Subcutaneous abdominal adipose tissue (tissue), 5 donors: ENCODE data around the gene HOXD11.

Experiments used
- H3K27ac ChIP-seq: one replicate; pipeline ENCODE4 v1.7.0; 2013; ENCODE audit warnings: low read depth, mild to moderate bottlenecking, inconsistent platforms, low read length, moderate library complexity
- H3K27me3 ChIP-seq, 5 donors: one replicate each; pipeline ENCODE4 v1.7.0; 2013; ENCODE audit warnings: low read length in 5 of 5, inconsistent platforms in 1 of 5; ENCODE audit not compliant: control insufficient read depth in 5 of 5, insufficient read depth in 4 of 5
- H3K36me3 ChIP-seq, 5 donors: one replicate each; pipeline ENCODE4 v1.7.0; 2013; ENCODE audit warnings: low read length in 5 of 5; ENCODE audit not compliant: control insufficient read depth in 5 of 5, insufficient read depth in 5 of 5
- H3K4me1 ChIP-seq, 5 donors: one replicate each; pipeline ENCODE4 v1.7.0; 2013; ENCODE audit warnings: low read length in 5 of 5, mild to moderate bottlenecking in 3 of 5, moderate library complexity in 1 of 5; ENCODE audit not compliant: control insufficient read depth in 5 of 5, insufficient read depth in 5 of 5
- H3K4me3 ChIP-seq, 5 donors: one replicate each; pipeline ENCODE4 v1.7.0; 2013; ENCODE audit warnings: low read length in 5 of 5, low read depth in 1 of 5
- H3K9ac ChIP-seq, 5 donors: one replicate each; pipeline ENCODE4 v1.7.0; 2013; ENCODE audit warnings: low read length in 5 of 5, mild to moderate bottlenecking in 4 of 5, moderate library complexity in 3 of 5
- H3K9me3 ChIP-seq, 5 donors: one replicate each; pipeline ENCODE4 v1.7.0; 2013; ENCODE audit warnings: low read length in 5 of 5; ENCODE audit not compliant: control insufficient read depth in 5 of 5
- donor health status: healthy.
- donor health status: healthy.
- donor health status: healthy.
- donor health status: healthy.
- donor health status: healthy.

The HOXD11 gene

GRCh38 chr2:176074919-176075425, 32.1 kb upstream of the HOXD11 start:
- H3K27ac ChIP-seq, result no peak overlapping the region
- no peaks in the 10 kb centered on the region for H3K36me3 ChIP-seq
- no peak overlapping the region for H3K4me3 ChIP-seq
- H3K27me3 ChIP-seq, result peaks cover 72 to 93% (median 87%) of the 10 kb centered on the region in 5 donors
- no peak overlapping the region for H3K9ac ChIP-seq
- peaks cover 0 to 7% (median 0%) of the 10 kb centered on the region in 5 donors for H3K9me3 ChIP-seq
- peaks cover 0 to 23% (median 13%) of the 10 kb centered on the region in 5 donors for H3K4me1 ChIP-seq

- Histone ChIP-seq H3K36me3 (no peaks in the 10 kb centered on the region), H3K9ac (no peak overlapping the region), H3K27me3 (peaks cover 72 to 89% (median 84%) of the 10 kb centered on the region in 5 donors), H3K9me3 (peaks cover 0 to 7% (median under 1%) of the 10 kb centered on the region in 5 donors), H3K4me1 (peaks cover 0 to 27% (median 14%) of the 10 kb centered on the region in 5 donors), H3K27ac (no peak overlapping the region), H3K4me3 (no peak overlapping the region)
Measured at GRCh38 chr2:176075481-176075880, 31.6 kb upstream of the HOXD11 start.

- H3K4me3 ChIP-seq, result no peak overlapping the region
- H3K27ac ChIP-seq, result no peak overlapping the region
- peaks cover 0 to 12% (median 3%) of the 10 kb centered on the region in 5 donors for H3K9me3 ChIP-seq
- H3K36me3 ChIP-seq, result no peaks in the 10 kb centered on the region
- peaks cover 76 to 89% (median 84%) of the 10 kb centered on the region in 5 donors for H3K27me3 ChIP-seq
- H3K9ac ChIP-seq, result no peak overlapping the region
- peaks cover 0 to 32% (median 18%) of the 10 kb centered on the region in 5 donors for H3K4me1 ChIP-seq
Measured at GRCh38 chr2:176076063-176076462, 31.0 kb upstream of the HOXD11 start.

- peaks cover 76 to 88% (median 82%) of the 10 kb centered on the region in 5 donors for H3K27me3 ChIP-seq
Measured at GRCh38 chr2:176076796-176077195, 30.3 kb upstream of the HOXD11 start.

GRCh38 chr2:176078541-176079284, 28.4 kb upstream of the HOXD11 start:
- peaks cover 0 to 31% (median 20%) of the 10 kb centered on the region in 5 donors for H3K4me1 ChIP-seq
- no peak overlapping the region for H3K27ac ChIP-seq
- H3K36me3 ChIP-seq, result no peaks in the 10 kb centered on the region
- peaks cover 80 to 88% (median 84%) of the 10 kb centered on the region in 5 donors for H3K27me3 ChIP-seq
- peaks cover 0 to 12% (median 5%) of the 10 kb centered on the region in 5 donors for H3K9me3 ChIP-seq
- no peak overlapping the region for H3K9ac ChIP-seq
- peak overlapping the region in 1 of 5 donors; percentile 51 for H3K4me3 ChIP-seq

More at GRCh38 chr2:176076796-176077195, 30.3 kb upstream of the HOXD11 start:
- Histone ChIP-seq H3K9ac (no peak overlapping the region), H3K27ac (no peak overlapping the region), H3K4me1 (peaks cover 0 to 27% (median 16%) of the 10 kb centered on the region in 5 donors), H3K9me3 (peaks cover 0 to 12% (median 3%) of the 10 kb centered on the region in 5 donors), H3K36me3 (no peaks in the 10 kb centered on the region), H3K4me3 (no peak overlapping the region)

- peak overlapping the region in 3 of 5 donors; percentile 32 to 52 (median 51) for H3K4me3 ChIP-seq
- no peaks in the 10 kb centered on the region for H3K36me3 ChIP-seq
- H3K9me3 ChIP-seq, result peaks cover 0 to 12% (median 5%) of the 10 kb centered on the region in 5 donors
- no peak overlapping the region for H3K27ac ChIP-seq
- no peak overlapping the region for H3K9ac ChIP-seq
- peaks cover 80 to 89% (median 88%) of the 10 kb centered on the region in 5 donors for H3K27me3 ChIP-seq
- H3K4me1 ChIP-seq, result peaks cover 0 to 31% (median 20%) of the 10 kb centered on the region in 5 donors
Measured at GRCh38 chr2:176079285-176079830, 27.7 kb upstream of the HOXD11 start.

- Histone ChIP-seq H3K27ac (no peak overlapping the region), H3K27me3 (peaks cover 79 to 90% (median 88%) of the 10 kb centered on the region in 5 donors), H3K4me3 (peak overlapping the region in 4 of 5 donors; percentile 17 to 56 (median 44))
Measured at GRCh38 chr2:176079831-176080539, 27.1 kb upstream of the HOXD11 start.

GRCh38 chr2:176080540-176081375, 26.3 kb upstream of the HOXD11 start:
- Histone ChIP-seq H3K9me3 (peaks cover 0 to 9% (median 5%) of the 10 kb centered on the region in 5 donors), H3K36me3 (no peaks in the 10 kb centered on the region), H3K27me3 (peaks cover 80 to 90% (median 88%) of the 10 kb centered on the region in 5 donors), H3K9ac (no peak overlapping the region), H3K27ac (no peak overlapping the region), H3K4me1 (peaks cover 0 to 41% (median 26%) of the 10 kb centered on the region in 5 donors), H3K4me3 (peak overlapping the region in 3 of 5 donors; percentile 17 to 56 (median 55))

More at GRCh38 chr2:176079831-176080539, 27.1 kb upstream of the HOXD11 start:
- Histone ChIP-seq H3K4me1 (peaks cover 0 to 34% (median 23%) of the 10 kb centered on the region in 5 donors), H3K36me3 (no peaks in the 10 kb centered on the region), H3K9me3 (peaks cover 0 to 12% (median 5%) of the 10 kb centered on the region in 5 donors), H3K9ac (no peak overlapping the region)

- peaks cover 0 to 48% (median 32%) of the 10 kb centered on the region in 5 donors for H3K4me1 ChIP-seq
- no peaks in the 10 kb centered on the region for H3K36me3 ChIP-seq
- no peak overlapping the region for H3K4me3 ChIP-seq
- H3K27me3 ChIP-seq, result peaks cover 81 to 91% (median 88%) of the 10 kb centered on the region in 5 donors
- no peak overlapping the region for H3K9ac ChIP-seq
- peaks cover 0 to 9% (median 5%) of the 10 kb centered on the region in 5 donors for H3K9me3 ChIP-seq
- H3K27ac ChIP-seq, result no peak overlapping the region
Measured at GRCh38 chr2:176081376-176081836, 25.7 kb upstream of the HOXD11 start.
